ENCODE measurements around the gene RANBP3. TPM values are rescaled to one million over a fixed set of nuclear protein-coding genes. Genes with fewer than 3 reads are reported as not detected.

The RANBP3 gene
- total RNA-seq, 2 experiments from 2014 or later: 74.3 to 87.5 TPM

GRCh38 chr19:5973376-5973775 is 4.6 kb downstream of the RANBP3 start:
- DNase-seq: no peak
- H3K36me3 Mint-ChIP-seq (ENCODE audit: low read depth): peaks cover 53% of the 10 kb centered on the region
- ChIA-PET POLR2A (interaction anchor here (1.5 kb wide), 1 partner anchor 11 kb away, joined by 4 read pairs; no protein-coding TSS in a partner anchor), CTCF (no interaction called here)
- H3K9me3 Mint-ChIP-seq: no peaks in the 10 kb centered on the region
- H3K4me3 Mint-ChIP-seq: no peak overlapping the region
- H3K4me1 Mint-ChIP-seq (ENCODE audit: low read depth): peaks cover 74% of the 10 kb centered on the region
- no peaks in the 10 kb centered on the region for H3K27me3 Mint-ChIP-seq
- peak overlapping the region; percentile 18 for H3K27ac Mint-ChIP-seq
- ATAC-seq: no peak
- no peak for TF ChIP-seq CTCF (IDR thresholded peaks at IDR 0.05)
- intact Hi-C loops (cut with micrococcal nuclease): loop anchor here (10.0 kb wide), 1 partner anchor 69 kb away; the partner anchor contains the start of genes NDUFA11 and VMAC

GRCh38 chr19:5972355-5972731 is 5.6 kb downstream of the RANBP3 start:
- H3K27me3 Mint-ChIP-seq: no peaks in the 10 kb centered on the region
- intact Hi-C loops (cut with micrococcal nuclease): loop anchor here (10.0 kb wide), 1 partner anchor 68 kb away; the partner anchor contains the start of genes NDUFA11 and VMAC
- H3K4me3 Mint-ChIP-seq: no peak overlapping the region
- H3K27ac Mint-ChIP-seq: no peak overlapping the region
- no peaks in the 10 kb centered on the region for H3K9me3 Mint-ChIP-seq
- peaks cover 55% of the 10 kb centered on the region for H3K36me3 Mint-ChIP-seq (ENCODE audit: low read depth)
- no peak for TF ChIP-seq CTCF (IDR thresholded peaks at IDR 0.05)
- H3K4me1 Mint-ChIP-seq (ENCODE audit: low read depth): peaks cover 82% of the 10 kb centered on the region
- ChIA-PET POLR2A (interaction anchor here (0.9 to 1.7 kb wide), 4 partner anchors 10 to 144 kb away, joined by 4 to 8 read pairs (median 4); partner anchors contain the start of gene VMAC), CTCF (interaction anchor here (2.4 to 7.8 kb wide), 3 partner anchors 15 to 50 kb away, joined by 13 to 108 read pairs (median 76); no protein-coding TSS in a partner anchor)
- ATAC-seq (no peak), DNase-seq (no peak)

GRCh38 chr19:5971714-5972354 is 6.1 kb downstream of the RANBP3 start:
- peaks cover 85% of the 10 kb centered on the region for H3K4me1 Mint-ChIP-seq (ENCODE audit: low read depth)
- TF ChIP-seq CTCF (IDR thresholded peaks at IDR 0.05): no peak
- H3K36me3 Mint-ChIP-seq (ENCODE audit: low read depth): peaks cover 51% of the 10 kb centered on the region
- intact Hi-C loops (cut with micrococcal nuclease): loop anchor here (10.0 kb wide), 1 partner anchor 67 kb away; the partner anchor contains the start of genes NDUFA11 and VMAC
- ATAC-seq (no peak), DNase-seq (no peak)
- no peaks in the 10 kb centered on the region for H3K27me3 Mint-ChIP-seq
- H3K4me3 Mint-ChIP-seq: no peak overlapping the region
- ChIA-PET CTCF (interaction anchor here (1.6 to 7.8 kb wide), 4 partner anchors 8 to 51 kb away, joined by 5 to 108 read pairs (median 44); no protein-coding TSS in a partner anchor), POLR2A (interaction anchor here (0.9 to 1.7 kb wide), 3 partner anchors 9 to 144 kb away, joined by 4 to 8 read pairs (median 5); partner anchors contain the start of gene VMAC)
- H3K9me3 Mint-ChIP-seq: no peaks in the 10 kb centered on the region
- peak overlapping the region; percentile 31 for H3K27ac Mint-ChIP-seq

- H3K27ac Mint-ChIP-seq: peak overlapping the region; percentile 55
- H3K27me3 Mint-ChIP-seq: no peaks in the 10 kb centered on the region
- no peak for DNase-seq
- peaks cover 43% of the 10 kb centered on the region for H3K36me3 Mint-ChIP-seq (ENCODE audit: low read depth)
- TF ChIP-seq CTCF (IDR thresholded peaks at IDR 0.05): no peak
- peaks cover 85% of the 10 kb centered on the region for H3K4me1 Mint-ChIP-seq (ENCODE audit: low read depth)
- no peak overlapping the region for H3K4me3 Mint-ChIP-seq
- ChIA-PET CTCF (interaction anchor here (2.9 to 7.8 kb wide), 3 partner anchors 16 to 53 kb away, joined by 39 to 108 read pairs (median 76); no protein-coding TSS in a partner anchor), POLR2A (no interaction called here)
- intact Hi-C loops (cut with micrococcal nuclease): no loop called here
- no peaks in the 10 kb centered on the region for H3K9me3 Mint-ChIP-seq
- ATAC-seq: no peak
Measured at GRCh38 chr19:5969476-5969875, 8.5 kb downstream of the RANBP3 start.
